ENCODE results near the gene OR2G3. TPM values are rescaled to one million over a fixed set of nuclear protein-coding genes. Genes with fewer than 3 reads are reported as not detected.

OR2G3 gene
- total RNA-seq, 1 experiment from 2014 or later, result not detected

DNA sequence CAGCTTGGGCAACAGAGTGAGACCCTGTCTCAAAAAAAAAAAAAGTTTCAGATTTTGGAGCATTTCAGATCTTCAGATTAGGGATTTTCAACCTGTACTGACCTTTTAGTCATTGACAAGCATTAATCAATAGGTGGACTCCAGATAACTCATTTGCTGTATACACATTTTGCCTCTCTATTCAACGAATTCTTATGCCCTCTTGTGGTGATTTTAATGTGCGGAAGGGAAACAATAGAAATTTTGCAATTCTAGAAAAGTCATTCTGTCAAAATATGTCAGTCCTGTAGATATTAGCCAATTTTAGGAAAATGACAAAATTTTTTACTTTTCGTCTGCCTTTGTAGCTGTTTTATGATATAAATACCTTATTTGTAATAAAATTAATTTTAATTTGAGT lies 28.9 kb upstream of the OR2G3 start:
- no peaks in the 10 kb centered on the region for H3K9me3 ChIP-seq (ENCODE audit: low read depth, low read length, poor library complexity, severe bottlenecking)
- H3K27ac ChIP-seq (ENCODE audit: low read depth, low read length, poor library complexity, severe bottlenecking), result no peak overlapping the region
- no peaks in the 10 kb centered on the region for H3K4me1 ChIP-seq (ENCODE audit: insufficient read depth, low read length, poor library complexity, severe bottlenecking)
- ChIA-PET POLR2A (ENCODE audit: low non-redundant PET) (no interaction called here), CTCF (no interaction called here)
- H3K27me3 ChIP-seq (replicated peaks; ENCODE audit: insufficient read depth, low read depth, low read length, poor library complexity), result peaks cover 5% of the 10 kb centered on the region
- peak; percentile 34 for DNase-seq (ENCODE audit: low spot score)
- intact Hi-C loops (cut with micrococcal nuclease; ENCODE audit: unreplicated experiment), result loop anchor here (2.0 kb wide), 1 partner anchor 186 kb away; no protein-coding TSS in a partner anchor
- H3K36me3 ChIP-seq (ENCODE audit: insufficient read depth, low read length, poor library complexity, severe bottlenecking), result no peaks in the 10 kb centered on the region
- no peak overlapping the region for H3K4me3 ChIP-seq (ENCODE audit: low read depth, low read length, poor library complexity, severe bottlenecking)
- BruUV-seq (replicated peaks), result no TSS peak
- TF ChIP-seq, protein P1, sequence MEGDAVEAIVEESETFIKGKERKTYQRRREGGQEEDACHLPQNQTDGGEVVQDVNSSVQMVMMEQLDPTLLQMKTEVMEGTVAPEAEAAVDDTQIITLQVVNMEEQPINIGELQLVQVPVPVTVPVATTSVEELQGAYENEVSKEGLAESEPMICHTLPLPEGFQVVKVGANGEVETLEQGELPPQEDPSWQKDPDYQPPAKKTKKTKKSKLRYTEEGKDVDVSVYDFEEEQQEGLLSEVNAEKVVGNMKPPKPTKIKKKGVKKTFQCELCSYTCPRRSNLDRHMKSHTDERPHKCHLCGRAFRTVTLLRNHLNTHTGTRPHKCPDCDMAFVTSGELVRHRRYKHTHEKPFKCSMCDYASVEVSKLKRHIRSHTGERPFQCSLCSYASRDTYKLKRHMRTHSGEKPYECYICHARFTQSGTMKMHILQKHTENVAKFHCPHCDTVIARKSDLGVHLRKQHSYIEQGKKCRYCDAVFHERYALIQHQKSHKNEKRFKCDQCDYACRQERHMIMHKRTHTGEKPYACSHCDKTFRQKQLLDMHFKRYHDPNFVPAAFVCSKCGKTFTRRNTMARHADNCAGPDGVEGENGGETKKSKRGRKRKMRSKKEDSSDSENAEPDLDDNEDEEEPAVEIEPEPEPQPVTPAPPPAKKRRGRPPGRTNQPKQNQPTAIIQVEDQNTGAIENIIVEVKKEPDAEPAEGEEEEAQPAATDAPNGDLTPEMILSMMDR (conservative IDR thresholded peaks at IDR 0.05; ENCODE audit: low read depth, low read length), result peak; percentile 66
- TF ChIP-seq EZH2 (IDR thresholded peaks at IDR 0.05; ENCODE audit: borderline replicate concordance, low read depth, low read length, poor library complexity, severe bottlenecking), result no peak

DNA sequence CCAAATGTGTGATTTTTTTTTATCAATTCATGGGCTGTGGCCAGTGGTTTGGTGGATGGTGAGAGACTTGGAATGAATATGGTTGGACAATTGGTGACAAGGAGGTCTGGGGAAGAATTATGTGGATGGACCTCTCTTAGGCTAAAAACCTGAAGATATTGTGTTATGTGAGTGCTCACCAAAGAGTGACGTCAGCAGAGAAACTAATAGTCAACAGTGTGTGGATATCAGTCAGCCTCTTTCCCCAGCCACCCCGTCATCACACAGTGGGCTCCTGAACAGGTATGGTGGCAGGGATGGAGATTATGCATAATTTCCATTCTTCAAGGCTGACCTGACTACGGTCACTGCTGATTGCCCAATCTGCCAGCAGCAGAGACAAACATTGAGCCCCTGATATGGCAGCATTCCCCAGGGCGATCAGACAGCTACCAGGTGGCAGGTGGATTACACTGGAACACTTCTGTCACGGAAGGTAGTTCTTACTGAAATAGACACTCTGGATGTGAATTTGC lies 26.4 kb upstream of the OR2G3 start:
- H3K4me1 ChIP-seq (ENCODE audit: insufficient read depth, low read length, poor library complexity, severe bottlenecking), result no peaks in the 10 kb centered on the region

DNA sequence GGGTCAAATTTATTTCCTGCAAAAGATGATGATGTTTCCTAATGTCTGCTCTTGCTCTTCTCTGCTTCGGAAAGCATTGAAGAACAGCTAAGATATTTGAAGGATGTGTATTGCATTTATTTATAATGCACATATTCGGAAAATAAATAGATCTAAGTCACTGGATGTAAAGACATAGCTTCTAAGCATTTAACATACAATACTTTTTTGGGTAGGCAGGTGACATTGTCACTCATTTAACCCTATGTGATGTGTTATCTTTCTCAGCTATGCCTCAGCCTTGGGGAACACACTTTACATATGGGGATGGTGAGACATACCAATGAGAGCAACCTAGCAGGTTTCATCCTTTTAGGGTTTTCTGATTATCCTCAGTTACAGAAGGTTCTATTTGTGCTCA lies 17.3 kb upstream of the OR2G3 start, which contains the start of gene OR2G2:
Gene OR2G2, plus strand, starts transcription at position 301 of the 400 bp plus-strand sequence. Its CDS starts 0 bp downstream, at position 301.
- intact Hi-C loops (cut with micrococcal nuclease; ENCODE audit: unreplicated experiment), result no loop called here
- H3K27ac ChIP-seq (ENCODE audit: low read depth, low read length, poor library complexity, severe bottlenecking), result no peak within 1 kb of the TSS
- no peaks in the 10 kb centered on the region for H3K27me3 ChIP-seq (replicated peaks; ENCODE audit: insufficient read depth, low read depth, low read length, poor library complexity)
- POLR2A ChIA-PET (ENCODE audit: low non-redundant PET), result no interaction called here
- no TSS peak for BruUV-seq (replicated peaks)
- H3K36me3 ChIP-seq (ENCODE audit: insufficient read depth, low read length, poor library complexity, severe bottlenecking), result no peaks in the 10 kb centered on the region
- CTCF ChIA-PET, result no interaction called here
- no peak for DNase-seq (ENCODE audit: low spot score)
- H3K4me3 ChIP-seq (ENCODE audit: low read depth, low read length, poor library complexity, severe bottlenecking), result no peak within 1 kb of the TSS
- H3K4me1 ChIP-seq (ENCODE audit: insufficient read depth, low read length, poor library complexity, severe bottlenecking), result no peaks in the 10 kb centered on the region
- no peaks in the 10 kb centered on the region for H3K9me3 ChIP-seq (ENCODE audit: low read depth, low read length, poor library complexity, severe bottlenecking)
- no peak for TF ChIP-seq EZH2 (IDR thresholded peaks at IDR 0.05; ENCODE audit: borderline replicate concordance, low read depth, low read length, poor library complexity, severe bottlenecking)
- TF ChIP-seq, protein P1 (conservative IDR thresholded peaks at IDR 0.05; ENCODE audit: low read depth, low read length), result no peak

More for the DNA sequence above, 26.4 kb upstream of the OR2G3 start:
- Histone ChIP-seq H3K36me3 (ENCODE audit: insufficient read depth, low read length, poor library complexity, severe bottlenecking) (no peaks in the 10 kb centered on the region), H3K27me3 (replicated peaks; ENCODE audit: insufficient read depth, low read depth, low read length, poor library complexity) (peaks cover 5% of the 10 kb centered on the region), H3K9me3 (ENCODE audit: low read depth, low read length, poor library complexity, severe bottlenecking) (no peaks in the 10 kb centered on the region), H3K27ac (ENCODE audit: low read depth, low read length, poor library complexity, severe bottlenecking) (no peak overlapping the region), H3K4me3 (ENCODE audit: low read depth, low read length, poor library complexity, severe bottlenecking) (no peak overlapping the region)
- no TSS peak for BruUV-seq (replicated peaks)
- CTCF ChIA-PET, result interaction anchor here (0.6 kb wide), 1 partner anchor 210 kb away, joined by 4 read pairs; no protein-coding TSS in a partner anchor
- intact Hi-C loops (cut with micrococcal nuclease; ENCODE audit: unreplicated experiment), result no loop called here
- DNase-seq (ENCODE audit: low spot score), result no peak
- TF ChIP-seq EZH2 (IDR thresholded peaks at IDR 0.05; ENCODE audit: borderline replicate concordance, low read depth, low read length, poor library complexity, severe bottlenecking), result no peak
- TF ChIP-seq, protein P1 (conservative IDR thresholded peaks at IDR 0.05; ENCODE audit: low read depth, low read length), result no peak
- POLR2A ChIA-PET (ENCODE audit: low non-redundant PET), result no interaction called here

All from A673 (cell line).